ENCODE results near the gene LUZP2. TPM values are rescaled to one million over a fixed set of nuclear protein-coding genes. Genes with fewer than 3 reads are reported as not detected.

The LUZP2 gene
- total RNA-seq, 1 experiment from 2014 or later = 3.8 TPM

DNA sequence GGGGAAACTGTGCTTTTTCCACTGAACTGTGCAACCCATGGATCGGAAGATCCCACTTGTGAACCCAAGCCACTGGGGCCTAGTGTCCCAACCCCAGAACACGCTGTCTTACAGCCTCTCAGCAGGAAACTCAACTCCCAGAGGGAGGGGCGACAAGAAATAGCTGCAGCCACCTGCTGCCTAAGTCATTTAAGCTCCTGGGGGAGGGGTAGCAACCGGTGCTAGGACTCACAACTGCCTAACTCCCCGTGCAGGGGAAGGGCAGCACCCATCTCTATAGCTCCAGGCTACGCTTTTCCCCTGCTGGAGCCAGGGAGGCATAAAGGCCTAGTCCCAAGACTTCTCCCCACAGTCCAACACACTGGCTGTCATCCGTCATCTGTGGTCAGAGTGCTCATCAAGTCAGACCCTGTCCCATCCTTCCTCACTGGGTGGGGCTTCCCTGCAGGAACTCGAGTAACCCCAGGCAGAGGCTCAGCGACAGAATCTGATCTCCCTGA is 363.0 kb downstream of the LUZP2 start:
- no peak overlapping the region for H3K4me3 Mint-ChIP-seq

DNA sequence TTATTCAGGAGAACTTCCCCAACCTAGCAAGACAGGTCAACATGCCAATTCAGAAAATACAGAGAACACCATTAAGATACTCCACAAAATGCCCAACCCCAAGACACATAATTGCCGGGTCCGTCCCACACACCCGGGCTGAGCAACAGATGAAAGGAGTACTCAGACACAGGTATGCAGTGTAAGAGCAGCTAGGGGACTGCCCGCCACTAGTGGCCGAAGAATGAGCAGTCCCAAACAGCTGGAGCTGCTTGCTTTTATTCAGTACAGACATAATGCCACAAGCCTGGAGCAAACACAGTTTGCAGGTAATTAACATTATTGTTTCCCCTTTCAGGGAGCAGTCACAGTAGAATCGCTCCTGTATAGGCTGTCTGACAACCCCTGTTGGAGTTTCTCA is 364.6 kb downstream of the LUZP2 start:
- Mint-ChIP-seq H3K27ac (no peak overlapping the region), H3K36me3 (peaks cover 34% of the 10 kb centered on the region), H3K27me3 (ENCODE audit: low read depth) (no peaks in the 10 kb centered on the region), H3K4me3 (no peak overlapping the region), H3K4me1 (no peaks in the 10 kb centered on the region), H3K9me3 (peaks cover 42% of the 10 kb centered on the region)
- no peak for DNase-seq (ENCODE audit: low spot score)
- no peak for ATAC-seq
- ChIA-PET POLR2A (interaction anchor here (0.7 kb wide), 1 partner anchor 70 kb away, joined by 3 read pairs; no protein-coding TSS in a partner anchor), CTCF (no interaction called here)
- no peak for TF ChIP-seq ZNF416 (CRISPR knock-in tag; IDR thresholded peaks at IDR 0.05)
- TF ChIP-seq NFYB (CRISPR knock-in tag; conservative IDR thresholded peaks at IDR 0.05; ENCODE audit: low read depth) = no peak
- TF ChIP-seq, protein P1, sequence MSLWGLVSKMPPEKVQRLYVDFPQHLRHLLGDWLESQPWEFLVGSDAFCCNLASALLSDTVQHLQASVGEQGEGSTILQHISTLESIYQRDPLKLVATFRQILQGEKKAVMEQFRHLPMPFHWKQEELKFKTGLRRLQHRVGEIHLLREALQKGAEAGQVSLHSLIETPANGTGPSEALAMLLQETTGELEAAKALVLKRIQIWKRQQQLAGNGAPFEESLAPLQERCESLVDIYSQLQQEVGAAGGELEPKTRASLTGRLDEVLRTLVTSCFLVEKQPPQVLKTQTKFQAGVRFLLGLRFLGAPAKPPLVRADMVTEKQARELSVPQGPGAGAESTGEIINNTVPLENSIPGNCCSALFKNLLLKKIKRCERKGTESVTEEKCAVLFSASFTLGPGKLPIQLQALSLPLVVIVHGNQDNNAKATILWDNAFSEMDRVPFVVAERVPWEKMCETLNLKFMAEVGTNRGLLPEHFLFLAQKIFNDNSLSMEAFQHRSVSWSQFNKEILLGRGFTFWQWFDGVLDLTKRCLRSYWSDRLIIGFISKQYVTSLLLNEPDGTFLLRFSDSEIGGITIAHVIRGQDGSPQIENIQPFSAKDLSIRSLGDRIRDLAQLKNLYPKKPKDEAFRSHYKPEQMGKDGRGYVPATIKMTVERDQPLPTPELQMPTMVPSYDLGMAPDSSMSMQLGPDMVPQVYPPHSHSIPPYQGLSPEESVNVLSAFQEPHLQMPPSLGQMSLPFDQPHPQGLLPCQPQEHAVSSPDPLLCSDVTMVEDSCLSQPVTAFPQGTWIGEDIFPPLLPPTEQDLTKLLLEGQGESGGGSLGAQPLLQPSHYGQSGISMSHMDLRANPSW (CRISPR knock-in tag; conservative IDR thresholded peaks at IDR 0.05; ENCODE audit: low read depth) = no peak
- no peak for TF ChIP-seq SMAD4 (CRISPR knock-in tag; IDR thresholded peaks at IDR 0.05)
- TF ChIP-seq ZNF263 (CRISPR knock-in tag; IDR thresholded peaks at IDR 0.05; ENCODE audit: low read depth) = no peak
- TF ChIP-seq ZNF671 (CRISPR knock-in tag; IDR thresholded peaks at IDR 0.05) = no peak
- TF ChIP-seq NFE2L1 (CRISPR knock-in tag; IDR thresholded peaks at IDR 0.05) = no peak
- TF ChIP-seq, protein P2, sequence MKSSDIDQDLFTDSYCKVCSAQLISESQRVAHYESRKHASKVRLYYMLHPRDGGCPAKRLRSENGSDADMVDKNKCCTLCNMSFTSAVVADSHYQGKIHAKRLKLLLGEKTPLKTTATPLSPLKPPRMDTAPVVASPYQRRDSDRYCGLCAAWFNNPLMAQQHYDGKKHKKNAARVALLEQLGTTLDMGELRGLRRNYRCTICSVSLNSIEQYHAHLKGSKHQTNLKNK (CRISPR knock-in tag; IDR thresholded peaks at IDR 0.05) = no peak
- no peak for TF ChIP-seq ZNF219 (CRISPR knock-in tag; IDR thresholded peaks at IDR 0.05; ENCODE audit: borderline replicate concordance)
- TF ChIP-seq, protein P3, sequence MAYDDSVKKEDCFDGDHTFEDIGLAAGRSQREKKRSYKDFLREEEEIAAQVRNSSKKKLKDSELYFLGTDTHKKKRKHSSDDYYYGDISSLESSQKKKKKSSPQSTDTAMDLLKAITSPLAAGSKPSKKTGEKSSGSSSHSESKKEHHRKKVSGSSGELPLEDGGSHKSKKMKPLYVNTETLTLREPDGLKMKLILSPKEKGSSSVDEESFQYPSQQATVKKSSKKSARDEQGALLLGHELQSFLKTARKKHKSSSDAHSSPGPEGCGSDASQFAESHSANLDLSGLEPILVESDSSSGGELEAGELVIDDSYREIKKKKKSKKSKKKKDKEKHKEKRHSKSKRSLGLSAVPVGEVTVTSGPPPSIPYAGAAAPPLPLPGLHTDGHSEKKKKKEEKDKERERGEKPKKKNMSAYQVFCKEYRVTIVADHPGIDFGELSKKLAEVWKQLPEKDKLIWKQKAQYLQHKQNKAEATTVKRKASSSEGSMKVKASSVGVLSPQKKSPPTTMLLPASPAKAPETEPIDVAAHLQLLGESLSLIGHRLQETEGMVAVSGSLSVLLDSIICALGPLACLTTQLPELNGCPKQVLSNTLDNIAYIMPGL (CRISPR knock-in tag; IDR thresholded peaks at IDR 0.05) = no peak
- TF ChIP-seq, protein P4, sequence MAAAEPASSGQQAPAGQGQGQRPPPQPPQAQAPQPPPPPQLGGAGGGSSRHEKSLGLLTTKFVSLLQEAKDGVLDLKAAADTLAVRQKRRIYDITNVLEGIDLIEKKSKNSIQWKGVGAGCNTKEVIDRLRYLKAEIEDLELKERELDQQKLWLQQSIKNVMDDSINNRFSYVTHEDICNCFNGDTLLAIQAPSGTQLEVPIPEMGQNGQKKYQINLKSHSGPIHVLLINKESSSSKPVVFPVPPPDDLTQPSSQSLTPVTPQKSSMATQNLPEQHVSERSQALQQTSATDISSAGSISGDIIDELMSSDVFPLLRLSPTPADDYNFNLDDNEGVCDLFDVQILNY (CRISPR knock-in tag; IDR thresholded peaks at IDR 0.05) = no peak
- TF ChIP-seq, protein P5, sequence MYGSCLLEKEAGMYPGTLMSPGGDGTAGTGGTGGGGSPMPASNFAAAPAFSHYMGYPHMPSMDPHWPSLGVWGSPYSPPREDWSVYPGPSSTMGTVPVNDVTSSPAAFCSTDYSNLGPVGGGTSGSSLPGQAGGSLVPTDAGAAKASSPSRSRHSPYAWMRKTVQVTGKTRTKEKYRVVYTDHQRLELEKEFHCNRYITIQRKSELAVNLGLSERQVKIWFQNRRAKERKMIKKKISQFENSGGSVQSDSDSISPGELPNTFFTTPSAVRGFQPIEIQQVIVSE (CRISPR knock-in tag; IDR thresholded peaks at IDR 0.05; ENCODE audit: borderline replicate concordance) = no peak
- no peak for TF ChIP-seq JUN (CRISPR knock-in tag; IDR thresholded peaks at IDR 0.05)
- no peak for TF ChIP-seq EMX1 (CRISPR knock-in tag; IDR thresholded peaks at IDR 0.05)
- TF ChIP-seq ELF4 (CRISPR knock-in tag; IDR thresholded peaks at IDR 0.05; ENCODE audit: low read depth) = no peak
- no peak for TF ChIP-seq IRF2 (CRISPR knock-in tag; IDR thresholded peaks at IDR 0.05; ENCODE audit: borderline replicate concordance, low read depth)
- TF ChIP-seq, protein P6, sequence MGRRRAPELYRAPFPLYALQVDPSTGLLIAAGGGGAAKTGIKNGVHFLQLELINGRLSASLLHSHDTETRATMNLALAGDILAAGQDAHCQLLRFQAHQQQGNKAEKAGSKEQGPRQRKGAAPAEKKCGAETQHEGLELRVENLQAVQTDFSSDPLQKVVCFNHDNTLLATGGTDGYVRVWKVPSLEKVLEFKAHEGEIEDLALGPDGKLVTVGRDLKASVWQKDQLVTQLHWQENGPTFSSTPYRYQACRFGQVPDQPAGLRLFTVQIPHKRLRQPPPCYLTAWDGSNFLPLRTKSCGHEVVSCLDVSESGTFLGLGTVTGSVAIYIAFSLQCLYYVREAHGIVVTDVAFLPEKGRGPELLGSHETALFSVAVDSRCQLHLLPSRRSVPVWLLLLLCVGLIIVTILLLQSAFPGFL (CRISPR knock-in tag; IDR thresholded peaks at IDR 0.05; ENCODE audit: borderline replicate concordance) = no peak

More for the DNA sequence above, 363.0 kb downstream of the LUZP2 start:
- Mint-ChIP-seq H3K4me1 (no peaks in the 10 kb centered on the region), H3K27me3 (ENCODE audit: low read depth) (no peaks in the 10 kb centered on the region), H3K36me3 (peaks cover 34% of the 10 kb centered on the region), H3K27ac (no peak overlapping the region), H3K9me3 (peaks cover 47% of the 10 kb centered on the region)
- DNase-seq (ENCODE audit: low spot score) (no peak), ATAC-seq (no peak)
- ChIA-PET CTCF (no interaction called here), POLR2A (interaction anchor here (1.0 kb wide), 1 partner anchor 25 kb away, joined by 3 read pairs; no protein-coding TSS in a partner anchor)
- TF ChIP-seq, protein P7, sequence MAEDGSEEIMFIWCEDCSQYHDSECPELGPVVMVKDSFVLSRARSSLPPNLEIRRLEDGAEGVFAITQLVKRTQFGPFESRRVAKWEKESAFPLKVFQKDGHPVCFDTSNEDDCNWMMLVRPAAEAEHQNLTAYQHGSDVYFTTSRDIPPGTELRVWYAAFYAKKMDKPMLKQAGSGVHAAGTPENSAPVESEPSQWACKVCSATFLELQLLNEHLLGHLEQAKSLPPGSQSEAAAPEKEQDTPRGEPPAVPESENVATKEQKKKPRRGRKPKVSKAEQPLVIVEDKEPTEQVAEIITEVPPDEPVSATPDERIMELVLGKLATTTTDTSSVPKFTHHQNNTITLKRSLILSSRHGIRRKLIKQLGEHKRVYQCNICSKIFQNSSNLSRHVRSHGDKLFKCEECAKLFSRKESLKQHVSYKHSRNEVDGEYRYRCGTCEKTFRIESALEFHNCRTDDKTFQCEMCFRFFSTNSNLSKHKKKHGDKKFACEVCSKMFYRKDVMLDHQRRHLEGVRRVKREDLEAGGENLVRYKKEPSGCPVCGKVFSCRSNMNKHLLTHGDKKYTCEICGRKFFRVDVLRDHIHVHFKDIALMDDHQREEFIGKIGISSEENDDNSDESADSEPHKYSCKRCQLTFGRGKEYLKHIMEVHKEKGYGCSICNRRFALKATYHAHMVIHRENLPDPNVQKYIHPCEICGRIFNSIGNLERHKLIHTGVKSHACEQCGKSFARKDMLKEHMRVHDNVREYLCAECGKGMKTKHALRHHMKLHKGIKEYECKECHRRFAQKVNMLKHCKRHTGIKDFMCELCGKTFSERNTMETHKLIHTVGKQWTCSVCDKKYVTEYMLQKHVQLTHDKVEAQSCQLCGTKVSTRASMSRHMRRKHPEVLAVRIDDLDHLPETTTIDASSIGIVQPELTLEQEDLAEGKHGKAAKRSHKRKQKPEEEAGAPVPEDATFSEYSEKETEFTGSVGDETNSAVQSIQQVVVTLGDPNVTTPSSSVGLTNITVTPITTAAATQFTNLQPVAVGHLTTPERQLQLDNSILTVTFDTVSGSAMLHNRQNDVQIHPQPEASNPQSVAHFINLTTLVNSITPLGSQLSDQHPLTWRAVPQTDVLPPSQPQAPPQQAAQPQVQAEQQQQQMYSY (CRISPR knock-in tag; IDR thresholded peaks at IDR 0.05) = no peak
